GM10847 (cell line): ENCODE measurements around the gene CENPB.

ENCODE experiments used
- POLR2A ChIP-seq: IDR thresholded peaks from 2 replicates; pipeline ENCODE4 v1.6.1; 2011; ENCODE audit not compliant: insufficient read length; ENCODE audit errors: extremely low read depth

Gene CENPB

GRCh38 chr20:3813848-3814581 is 27.5 kb upstream of the CENPB start:
- no peak for TF ChIP-seq POLR2A

- no peak for TF ChIP-seq POLR2A
These were observed 26.7 kb upstream of the CENPB start for GRCh38 chr20:3812975-3813847.

- no peak for TF ChIP-seq POLR2A
These were observed 25.7 kb upstream of the CENPB start for GRCh38 chr20:3812259-3812681.

GRCh38 chr20:3811467-3812258 is 25.1 kb upstream of the CENPB start:
- TF ChIP-seq POLR2A: no peak

- TF ChIP-seq POLR2A: no peak
These were observed 22.0 kb upstream of the CENPB start for GRCh38 chr20:3808544-3808943.

- no peak for TF ChIP-seq POLR2A
These were observed 18.2 kb upstream of the CENPB start for GRCh38 chr20:3804781-3805180.

- TF ChIP-seq POLR2A: no peak
These were observed 17.8 kb upstream of the CENPB start for GRCh38 chr20:3804254-3804751.

- TF ChIP-seq POLR2A: no peak
These were observed 17.3 kb upstream of the CENPB start for GRCh38 chr20:3803854-3804253.

- TF ChIP-seq POLR2A: no peak
These were observed 16.7 kb upstream of the CENPB start for GRCh38 chr20:3803289-3803688.

- no peak for TF ChIP-seq POLR2A
These were observed 16.1 kb upstream of the CENPB start for GRCh38 chr20:3802524-3803239.

GRCh38 chr20:3801846-3802245 is 15.3 kb upstream of the CENPB start:
- no peak for TF ChIP-seq POLR2A

- no peak for TF ChIP-seq POLR2A
These were observed 14.8 kb upstream of the CENPB start for GRCh38 chr20:3801299-3801698.

GRCh38 chr20:3800878-3801260 is 14.3 kb upstream of the CENPB start:
- no peak for TF ChIP-seq POLR2A

GRCh38 chr20:3800256-3800877 is 13.8 kb upstream of the CENPB start:
- no peak for TF ChIP-seq POLR2A
